NK-92 (cell line): ENCODE data around the gene TPRG1.

Experiments used
- DNase-seq: peaks from one replicate; lab custom pipeline; 2025; ENCODE audit not compliant: unreplicated experiment; lab: John Stamatoyannopoulos, UW

The TPRG1 gene

GRCh38 chr3:189171707-189172106 is at the start of gene TPRG1:
TSS of gene TPRG1 (plus strand) at chr3:189171971. CDS start at chr3:189207385, 35,414 bp downstream.
- no peak for DNase-seq

- DNase-seq: no peak
These were observed 49.7 kb upstream of the TPRG1 start for GRCh38 chr3:189122110-189122509.

- no peak for DNase-seq
These were observed 49.1 kb upstream of the TPRG1 start for GRCh38 chr3:189122526-189123205.

- DNase-seq: no peak
These were observed 48.0 kb upstream of the TPRG1 start for GRCh38 chr3:189123595-189124387.

- DNase-seq: no peak
These were observed 39.5 kb upstream of the TPRG1 start for GRCh38 chr3:189132231-189132671.

GRCh38 chr3:189132839-189133238 is 38.9 kb upstream of the TPRG1 start:
- no peak for DNase-seq

- no peak for DNase-seq
These were observed 38.0 kb upstream of the TPRG1 start for GRCh38 chr3:189133768-189134167.

GRCh38 chr3:189137416-189137815 is 34.4 kb upstream of the TPRG1 start:
- DNase-seq: no peak

GRCh38 chr3:189138901-189139610 is 32.7 kb upstream of the TPRG1 start:
- no peak for DNase-seq

- no peak for DNase-seq
These were observed 32.2 kb upstream of the TPRG1 start for GRCh38 chr3:189139611-189139940.

- DNase-seq: no peak
These were observed 29.2 kb upstream of the TPRG1 start for GRCh38 chr3:189142527-189142926.

- DNase-seq: no peak
These were observed 28.4 kb upstream of the TPRG1 start for GRCh38 chr3:189143321-189143720.

GRCh38 chr3:189143771-189144170 is 28.0 kb upstream of the TPRG1 start:
- no peak for DNase-seq

- DNase-seq: no peak
These were observed 27.1 kb upstream of the TPRG1 start for GRCh38 chr3:189144645-189145044.

GRCh38 chr3:189146848-189147247 is 24.9 kb upstream of the TPRG1 start:
- no peak for DNase-seq

GRCh38 chr3:189148081-189148507 is 23.7 kb upstream of the TPRG1 start:
- no peak for DNase-seq

- no peak for DNase-seq
These were observed 22.6 kb upstream of the TPRG1 start for GRCh38 chr3:189149203-189149602.

GRCh38 chr3:189157232-189158007 is 14.4 kb upstream of the TPRG1 start:
- no peak for DNase-seq

- no peak for DNase-seq
These were observed 13.7 kb upstream of the TPRG1 start for GRCh38 chr3:189158034-189158433.

- DNase-seq: no peak
These were observed 11.1 kb upstream of the TPRG1 start for GRCh38 chr3:189160519-189161309.
